Osteoblast (primary cell): Measurements from ENCODE around the gene SLC7A5. TPM values are rescaled to one million over a fixed set of nuclear protein-coding genes. Genes with fewer than 3 reads are reported as not detected.

Source experiments
- DNase-seq: peaks from one replicate; pipeline ENCODE4 v3.0.0; 2011; ENCODE audit warnings: low spot score, mixed read lengths; ENCODE audit not compliant: insufficient read length; ENCODE audit errors: missing footprints
- H2AFZ ChIP-seq: 2 replicates; pipeline ENCODE4 v1.6.0; 2011; ENCODE audit warnings: mild to moderate bottlenecking, low read length
- H3K27ac ChIP-seq: 2 replicates; pipeline ENCODE4 v1.5.1; 2011; ENCODE audit warnings: mild to moderate bottlenecking, low read depth, low read length, moderate library complexity
- H3K27me3 ChIP-seq: 2 replicates; pipeline ENCODE4 v1.6.0; 2012; ENCODE audit warnings: mild to moderate bottlenecking, control low read depth, inconsistent platforms, low read length, moderate library complexity; ENCODE audit not compliant: insufficient read depth
- H3K36me3 ChIP-seq: 2 replicates; pipeline ENCODE4 v1.5.1; 2011; ENCODE audit warnings: mild to moderate bottlenecking, low read length, control low read depth, moderate library complexity; ENCODE audit not compliant: insufficient read depth
- H3K4me1 ChIP-seq: 2 replicates; pipeline ENCODE4 v1.5.1; 2011; ENCODE audit warnings: mild to moderate bottlenecking, low read length, control low read depth, moderate library complexity; ENCODE audit not compliant: insufficient read depth
- H3K4me2 ChIP-seq: 2 replicates; pipeline ENCODE4 v1.6.0; 2011; ENCODE audit warnings: mild to moderate bottlenecking, low read length; ENCODE audit not compliant: insufficient read depth
- H3K4me3 ChIP-seq: fragments of 200-600 bp; sonication (generic); 3 replicates; pipeline ENCODE4 v1.5.1; 2012; ENCODE audit warnings: mild to moderate bottlenecking, low read length, inconsistent platforms; ENCODE audit not compliant: insufficient read depth
- H3K79me2 ChIP-seq: 2 replicates; pipeline ENCODE4 v1.6.0; 2012; ENCODE audit warnings: mild to moderate bottlenecking, low read length, control low read depth, inconsistent platforms; ENCODE audit not compliant: insufficient read depth
- H3K9me3 ChIP-seq: 2 replicates; pipeline ENCODE4 v1.5.1; 2011; ENCODE audit warnings: low read depth, low read length, control low read depth
- H4K20me1 ChIP-seq: 2 replicates; pipeline ENCODE4 v1.6.0; 2012; ENCODE audit warnings: mild to moderate bottlenecking, low read length, control low read depth; ENCODE audit not compliant: insufficient read depth
- CTCF ChIP-seq: IDR thresholded peaks from 2 replicates; pipeline ENCODE4 v1.5.1; 2011; ENCODE audit warnings: mild to moderate bottlenecking, low read depth, low read length, moderate library complexity; ENCODE audit errors: extremely low read depth
- total RNA-seq: library from RNA; depleted of rRNA; stranded (reverse); fragments of >200 nt; gene quantifications from 2 replicates; pipeline ENCODE4 v1.2.3, GENCODE V29; 2012

The SLC7A5 gene
- total RNA-seq, 1 donor: 90.8 TPM

DNA sequence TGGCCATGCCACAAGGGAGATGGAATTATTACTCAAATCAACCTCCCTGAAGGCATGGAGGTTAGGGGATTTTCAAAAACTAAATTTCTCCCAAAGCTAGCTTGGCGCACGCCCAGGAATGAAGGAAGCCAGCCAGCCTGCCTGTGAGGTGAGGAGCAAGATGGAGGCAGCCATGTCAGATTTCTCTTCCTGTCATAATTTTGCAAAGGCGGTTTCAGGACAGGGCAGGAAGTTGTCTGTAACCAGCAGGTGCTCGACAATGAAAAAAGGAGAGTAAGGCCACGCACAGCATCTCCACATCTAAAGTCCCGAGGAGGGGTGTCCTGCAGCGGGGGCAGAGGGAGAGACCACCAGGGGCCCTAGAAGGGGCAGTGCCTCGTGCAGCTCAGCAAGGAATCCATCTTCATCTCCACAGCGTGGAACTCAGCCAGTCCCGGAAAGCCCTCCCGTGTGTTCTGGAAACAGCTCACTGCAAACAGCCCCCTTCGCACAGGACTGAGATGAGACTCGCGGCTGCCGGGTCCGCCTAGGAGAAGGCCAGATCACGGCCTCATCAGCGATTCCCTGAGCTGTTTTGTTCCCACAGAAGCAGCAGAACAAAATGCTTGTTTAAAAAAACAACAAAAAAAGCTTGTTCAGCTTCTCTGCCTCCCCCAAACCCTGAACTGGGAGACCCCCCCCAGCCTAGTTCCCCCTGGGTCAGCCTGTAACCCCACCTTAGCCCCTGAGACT is 47.8 kb downstream of the SLC7A5 start:
- Histone ChIP-seq H3K27ac (no peak overlapping the region), H3K36me3 (no peaks in the 10 kb centered on the region), H3K4me2 (no peak overlapping the region), H2AFZ (no peak overlapping the region), H4K20me1 (no peaks in the 10 kb centered on the region), H3K27me3 (no peaks in the 10 kb centered on the region), H3K4me1 (no peaks in the 10 kb centered on the region), H3K4me3 (no peak overlapping the region), H3K9me3 (peaks cover 13% of the 10 kb centered on the region), H3K79me2 (no peaks in the 10 kb centered on the region)
- peak; percentile 78 for DNase-seq
- no peak for TF ChIP-seq CTCF

DNA sequence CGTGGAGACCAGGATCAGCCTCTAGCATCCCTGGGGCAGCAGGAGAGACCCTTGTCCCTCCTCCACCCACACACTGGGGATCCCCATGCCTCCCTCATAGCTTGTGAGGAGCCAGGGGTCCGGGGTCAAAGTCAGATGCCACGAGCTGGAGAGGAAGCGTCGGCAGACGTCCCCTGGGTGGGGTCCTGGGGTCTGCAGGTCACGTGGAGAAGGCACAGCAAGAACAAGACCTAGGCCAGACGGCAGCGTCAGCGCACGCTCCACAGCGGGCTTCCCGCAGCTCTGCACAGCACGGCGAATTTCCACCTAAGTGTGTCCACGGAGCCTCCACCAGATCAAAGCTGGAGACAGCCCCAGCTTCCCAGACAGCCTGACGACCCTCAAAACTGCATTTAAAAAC is 49.3 kb downstream of the SLC7A5 start:
- Histone ChIP-seq H3K4me1 (no peaks in the 10 kb centered on the region), H3K9me3 (peaks cover 13% of the 10 kb centered on the region), H3K4me2 (no peak overlapping the region), H3K79me2 (no peaks in the 10 kb centered on the region), H3K4me3 (no peak overlapping the region), H3K36me3 (no peaks in the 10 kb centered on the region), H4K20me1 (no peaks in the 10 kb centered on the region), H2AFZ (no peak overlapping the region), H3K27me3 (no peaks in the 10 kb centered on the region), H3K27ac (no peak overlapping the region)
- no peak for DNase-seq
- TF ChIP-seq CTCF: no peak

DNA sequence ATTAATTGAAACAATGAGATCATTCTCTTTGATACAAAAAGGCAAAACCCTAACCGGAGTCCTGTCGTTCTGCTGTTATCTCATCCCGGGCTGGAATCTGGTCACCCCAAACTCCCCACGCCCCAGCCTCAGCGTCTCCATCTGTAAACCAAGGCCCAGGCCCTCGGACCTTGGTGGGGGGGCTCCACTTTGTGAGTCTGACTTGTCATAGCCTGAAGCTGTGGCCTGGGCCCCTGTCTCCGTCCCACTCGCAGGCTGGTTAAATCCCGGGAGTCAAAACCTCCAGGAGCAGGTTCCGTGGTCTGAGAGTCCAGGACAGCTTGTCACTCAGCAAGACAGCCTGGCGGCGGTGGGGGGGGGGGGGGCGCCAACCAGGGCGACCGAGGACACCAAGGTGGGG is 50.0 kb downstream of the SLC7A5 start:
- DNase-seq: no peak
- Histone ChIP-seq H3K36me3 (no peaks in the 10 kb centered on the region), H3K4me1 (no peaks in the 10 kb centered on the region), H3K27me3 (no peaks in the 10 kb centered on the region), H4K20me1 (no peaks in the 10 kb centered on the region), H2AFZ (no peak overlapping the region), H3K4me3 (no peak overlapping the region), H3K27ac (no peak overlapping the region), H3K9me3 (peaks cover 13% of the 10 kb centered on the region), H3K4me2 (no peak overlapping the region), H3K79me2 (no peaks in the 10 kb centered on the region)
- no peak for TF ChIP-seq CTCF

GRCh38 chr16:87818533-87819161 is 50.7 kb downstream of the SLC7A5 start:
- H3K27ac ChIP-seq: no peak overlapping the region
- no peaks in the 10 kb centered on the region for H3K4me1 ChIP-seq
- H3K9me3 ChIP-seq: peaks cover 13% of the 10 kb centered on the region
- no peaks in the 10 kb centered on the region for H4K20me1 ChIP-seq
- H3K36me3 ChIP-seq: no peaks in the 10 kb centered on the region
- H3K27me3 ChIP-seq: no peaks in the 10 kb centered on the region
- TF ChIP-seq CTCF: no peak
- no peak overlapping the region for H3K4me3 ChIP-seq
- no peak overlapping the region for H3K4me2 ChIP-seq
- no peak overlapping the region for H2AFZ ChIP-seq
- H3K79me2 ChIP-seq: no peaks in the 10 kb centered on the region
- DNase-seq: no peak
